T-cell (primary cell): Measurements from ENCODE around the gene TRIM45. TPM values are rescaled to one million over a fixed set of nuclear protein-coding genes. Genes with fewer than 3 reads are reported as not detected.

ENCODE experiments used
- ATAC-seq, 4 experiments: fragments of 200-7000 bp in 3 of 4; fragments of 150-1000 bp in 1 of 4; cut with Tn5 transposase; replicated peaks in 1 of 4; 1 replicate in 3 of 4; 2 replicates in 1 of 4; pipeline ENCODE4 v1.10.0; 2021; ENCODE audit warnings: moderate library complexity in 3 of 4, mild to moderate bottlenecking in 2 of 4, moderate number of reproducible peaks in 1 of 4
- CTCF ChIA-PET, 2 donors: fragments of 300-600 bp; sonication (Branson Sonifier 250); formaldehyde crosslinking; loops; one replicate each; lab custom pipeline; 2022; ENCODE audit warnings: antibody characterized with exemption in 2 of 2; lab: Charles Lee
- POLR2A ChIA-PET, 2 donors: fragments of 300-600 bp; sonication (Branson Sonifier 250); formaldehyde crosslinking; loops; one replicate each; lab custom pipeline; 2022; ENCODE audit warnings: antibody characterized with exemption in 2 of 2; lab: Charles Lee
- DNase-seq, 35 experiments: peaks; one replicate each; pipeline versions ENCODE4 v3.0.0 to v3.0.0-alpha.2; 2013 to 2023
- H3K27ac ChIP-seq: one replicate; pipeline ENCODE4 v1.5.1; 2013; ENCODE audit warnings: low read length
- H3K27me3 ChIP-seq, 2 experiments: replicated peaks in 1 of 2; 1 replicate in 1 of 2; 2 replicates in 1 of 2; pipeline versions ENCODE4 v1.6.1 to v1.7.0; 2013; ENCODE audit warnings: low read length in 1 of 2, mixed read lengths in 1 of 2; ENCODE audit not compliant: control insufficient read depth in 2 of 2, insufficient read depth in 2 of 2; ENCODE audit errors: extremely low read depth in 1 of 2
- H3K36me3 ChIP-seq, 2 donors: 1 replicate in 1 of 2; 2 replicates in 1 of 2; pipeline versions ENCODE4 v1.6.1 to v1.7.0; 2013; ENCODE audit warnings: low read length in 1 of 2; ENCODE audit not compliant: control insufficient read depth in 2 of 2, insufficient read depth in 1 of 2; ENCODE audit errors: extremely low read depth in 1 of 2
- H3K4me1 ChIP-seq, 2 experiments: 1 replicate in 1 of 2; 2 replicates in 1 of 2; pipeline versions ENCODE4 v1.6.1 to v1.7.0; 2013; ENCODE audit warnings: low read length in 2 of 2, mixed read lengths in 1 of 2; ENCODE audit not compliant: insufficient read depth in 2 of 2, control insufficient read depth in 1 of 2; ENCODE audit errors: extremely low read depth in 1 of 2
- H3K4me3 ChIP-seq, 2 donors: 1 replicate in 1 of 2; 2 replicates in 1 of 2; pipeline versions ENCODE4 v1.5.1 to v1.7.0; 2013; ENCODE audit warnings: mild to moderate bottlenecking in 2 of 2, low read length in 1 of 2, moderate library complexity in 1 of 2; ENCODE audit not compliant: control insufficient read depth in 1 of 2; ENCODE audit errors: extremely low read depth in 1 of 2
- H3K9me3 ChIP-seq: 2 replicates; pipeline ENCODE4 v1.7.0; 2013
- H3K27ac Mint-ChIP-seq, 2 donors: one replicate each; pipeline ENCODE4 v1.8.0; 2020 to 2021; ENCODE audit warnings: mild to moderate bottlenecking in 2 of 2, mixed read lengths in 2 of 2
- H3K27me3 Mint-ChIP-seq, 2 donors: one replicate each; pipeline ENCODE4 v1.8.0; 2021 to 2022; ENCODE audit warnings: mixed read lengths in 2 of 2
- H3K36me3 Mint-ChIP-seq: one replicate; pipeline ENCODE4 v1.8.0; 2021; ENCODE audit warnings: mixed read lengths
- H3K4me1 Mint-ChIP-seq, 3 donors: one replicate each; pipeline ENCODE4 v1.8.0; 2020 to 2022; ENCODE audit warnings: mixed read lengths in 3 of 3, mild to moderate bottlenecking in 1 of 3
- H3K4me3 Mint-ChIP-seq, 3 donors: one replicate each; pipeline ENCODE4 v1.8.0; 2020 to 2022; ENCODE audit warnings: mild to moderate bottlenecking in 3 of 3, mixed read lengths in 3 of 3, moderate library complexity in 3 of 3
- H3K9me3 Mint-ChIP-seq, 3 donors: one replicate each; pipeline ENCODE4 v1.8.0; 2020 to 2022; ENCODE audit warnings: mixed read lengths in 3 of 3
- WGBS: methylation state at CpG from one replicate; pipeline ENCODE4 v1.1.5; 2013; ENCODE audit warnings: missing lambda C conversion rate; ENCODE audit not compliant: insufficient coverage; 5-methylcytosine and 5-hydroxymethylcytosine counted together
- total RNA-seq, 35 experiments: library from RNA in 6 of 35; stranded (reverse) in 6 of 35; fragments of 120-200 nt in 1 of 35; gene quantifications; one replicate each; pipeline versions ENCODE4 v1.2.1 to v1.2.4 and lab custom pipeline; 2013 to 2026

The TRIM45 gene
- total RNA-seq, 5 donors from 2014 or later (not counting 1 experiment from before 2014, with no cell fraction given), result 0.23 to 0.65 (median 0.30) TPM

GRCh38 chr1:117093870-117094621 lies 27.5 kb downstream of the TRIM45 start:
- Mint-ChIP-seq H3K27me3 (no peaks in the 10 kb centered on the region), H3K36me3 (peaks cover 64% of the 10 kb centered on the region), H3K4me3 (no peak overlapping the region), H3K4me1 (peaks cover 0 to 11% (median 9%) of the 10 kb centered on the region in 3 donors), H3K27ac (peak overlapping the region in 1 of 2 donors; percentile 12), H3K9me3 (no peaks in the 10 kb centered on the region)
- ATAC-seq (peak; percentile 79 to 95 (median 86)), DNase-seq (peak in 19 of 35 experiments; percentile 2 to 43 (median 9))
- ChIA-PET CTCF (interaction anchor here (0.6 to 3.3 kb wide), 4 partner anchors 35 to 664 kb away, joined by 3 to 19 read pairs (median 4); no protein-coding TSS in a partner anchor), POLR2A (interaction anchor here in 1 of 2 donors (0.5 kb wide), 1 partner anchor 28 kb away, joined by 3 read pairs; no protein-coding TSS in a partner anchor)
- Histone ChIP-seq H3K27ac (no peak overlapping the region), H3K4me3 (no peak overlapping the region), H3K9me3 (no peaks in the 10 kb centered on the region), H3K36me3 (peaks cover 6 to 77% of the 10 kb centered on the region in 2 donors), H3K4me1 (no peaks in the 10 kb centered on the region), H3K27me3 (no peaks in the 10 kb centered on the region)
- WGBS, result 77% methylated on average over 6 of the region's 6 CpGs

DNA sequence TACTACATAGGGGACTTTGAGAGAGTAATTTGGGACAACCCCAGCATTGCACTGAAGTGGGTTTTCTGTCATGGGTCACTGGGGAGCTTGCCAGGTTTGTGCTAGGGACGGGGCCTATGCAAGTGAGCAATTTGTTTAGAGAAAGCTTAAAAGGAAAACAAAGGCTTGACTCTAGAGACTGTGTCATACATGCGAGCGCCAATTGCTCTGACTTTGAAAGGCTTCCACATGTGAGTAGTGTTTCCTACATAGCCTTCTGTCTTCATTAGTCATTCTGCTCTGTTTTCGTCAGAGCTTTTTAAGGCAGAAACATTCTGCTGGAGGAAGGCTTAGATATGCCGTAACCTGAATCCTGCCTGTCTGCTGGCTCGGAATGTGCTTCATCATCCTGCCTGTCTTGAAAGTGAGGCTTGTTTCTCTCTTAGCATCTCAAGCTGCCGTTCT lies 28.4 kb downstream of the TRIM45 start:
- H3K4me3 ChIP-seq, result no peak overlapping the region
- H3K27me3 ChIP-seq, result no peaks in the 10 kb centered on the region
- H3K4me1 ChIP-seq, result no peaks in the 10 kb centered on the region
- no peaks in the 10 kb centered on the region for H3K27me3 Mint-ChIP-seq
- H3K9me3 Mint-ChIP-seq, result no peaks in the 10 kb centered on the region
- H3K27ac Mint-ChIP-seq, result peak overlapping the region in 1 of 2 donors; percentile 11
- ChIA-PET CTCF (interaction anchor here (0.6 to 3.3 kb wide), 3 partner anchors 17 to 665 kb away, joined by 3 to 19 read pairs (median 5); no protein-coding TSS in a partner anchor), POLR2A (no interaction called here)
- H3K9me3 ChIP-seq, result no peaks in the 10 kb centered on the region
- peaks cover 0 to 11% (median 9%) of the 10 kb centered on the region in 3 donors for H3K4me1 Mint-ChIP-seq
- no peak for DNase-seq
- H3K36me3 Mint-ChIP-seq, result peaks cover 64% of the 10 kb centered on the region
- WGBS, result 89% methylated on average over 4 of the region's 7 CpGs
- H3K4me3 Mint-ChIP-seq, result no peak overlapping the region
- peaks cover 10 to 73% of the 10 kb centered on the region in 2 donors for H3K36me3 ChIP-seq
- H3K27ac ChIP-seq, result no peak overlapping the region
- no peak for ATAC-seq

- WGBS, result 100% methylated on average over 4 of the region's 5 CpGs
- H3K4me3 ChIP-seq, result no peak overlapping the region
- no peak overlapping the region for H3K27ac ChIP-seq
- Mint-ChIP-seq H3K27me3 (no peaks in the 10 kb centered on the region), H3K9me3 (no peaks in the 10 kb centered on the region), H3K4me1 (peaks cover 0 to 11% (median 9%) of the 10 kb centered on the region in 3 donors), H3K36me3 (peaks cover 62% of the 10 kb centered on the region), H3K27ac (no peak overlapping the region), H3K4me3 (no peak overlapping the region)
- no peaks in the 10 kb centered on the region for H3K9me3 ChIP-seq
- peaks cover 10 to 71% of the 10 kb centered on the region in 2 donors for H3K36me3 ChIP-seq
- no peaks in the 10 kb centered on the region for H3K4me1 ChIP-seq
- ATAC-seq (no peak), DNase-seq (no peak)
- ChIA-PET POLR2A (no interaction called here), CTCF (interaction anchor here in 1 of 2 donors (0.6 to 3.3 kb wide), 2 partner anchors 18 to 36 kb away, joined by 5 to 19 read pairs; no protein-coding TSS in a partner anchor)
- no peaks in the 10 kb centered on the region for H3K27me3 ChIP-seq
Observed at GRCh38 chr1:117092594-117092993, 29.0 kb downstream of the TRIM45 start.

DNA sequence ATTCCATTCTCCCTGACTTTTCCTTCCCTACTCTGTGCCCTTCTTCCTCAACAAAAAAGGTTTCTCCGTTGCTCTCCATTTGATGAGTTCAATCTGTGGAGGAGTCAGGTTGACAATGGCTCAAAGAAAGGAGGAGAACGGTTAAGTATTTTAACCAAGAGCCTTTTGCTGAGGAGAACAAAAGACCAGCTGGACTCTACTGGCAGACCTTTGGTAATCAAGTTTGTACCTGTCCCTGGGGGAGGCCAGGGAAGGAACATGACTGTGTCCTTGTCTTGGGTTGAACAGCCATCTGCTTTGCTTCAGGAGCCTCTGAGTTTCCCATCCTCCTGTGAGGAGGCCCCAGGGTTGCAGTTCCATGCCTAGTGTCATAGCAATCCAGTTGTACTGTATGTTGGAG lies 31.6 kb downstream of the TRIM45 start:
- Histone ChIP-seq H3K36me3 (peaks cover 10 to 51% of the 10 kb centered on the region in 2 donors), H3K4me3 (no peak overlapping the region), H3K4me1 (no peaks in the 10 kb centered on the region), H3K27me3 (no peaks in the 10 kb centered on the region), H3K27ac (no peak overlapping the region), H3K9me3 (no peaks in the 10 kb centered on the region)
- no peak for ATAC-seq
- no peak overlapping the region for H3K4me3 Mint-ChIP-seq
- H3K27me3 Mint-ChIP-seq, result no peaks in the 10 kb centered on the region
- ChIA-PET CTCF (interaction anchor here in 1 of 2 donors (0.6 to 0.7 kb wide), 2 partner anchors 9 to 326 kb away, joined by 3 to 5 read pairs; no protein-coding TSS in a partner anchor), POLR2A (interaction anchor here in 1 of 2 donors (0.7 kb wide), 1 partner anchor 597 kb away, joined by 4 read pairs; no protein-coding TSS in a partner anchor)
- WGBS, result 100% methylated on average over 1 of the region's 2 CpGs
- no peak overlapping the region for H3K27ac Mint-ChIP-seq
- no peaks in the 10 kb centered on the region for H3K9me3 Mint-ChIP-seq
- DNase-seq, result no peak
- peaks cover 56% of the 10 kb centered on the region for H3K36me3 Mint-ChIP-seq
- peaks cover 0 to 11% (median 9%) of the 10 kb centered on the region in 3 donors for H3K4me1 Mint-ChIP-seq

GRCh38 chr1:117087686-117088085 lies 33.9 kb downstream of the TRIM45 start:
- peaks cover 52% of the 10 kb centered on the region for H3K36me3 Mint-ChIP-seq

DNA sequence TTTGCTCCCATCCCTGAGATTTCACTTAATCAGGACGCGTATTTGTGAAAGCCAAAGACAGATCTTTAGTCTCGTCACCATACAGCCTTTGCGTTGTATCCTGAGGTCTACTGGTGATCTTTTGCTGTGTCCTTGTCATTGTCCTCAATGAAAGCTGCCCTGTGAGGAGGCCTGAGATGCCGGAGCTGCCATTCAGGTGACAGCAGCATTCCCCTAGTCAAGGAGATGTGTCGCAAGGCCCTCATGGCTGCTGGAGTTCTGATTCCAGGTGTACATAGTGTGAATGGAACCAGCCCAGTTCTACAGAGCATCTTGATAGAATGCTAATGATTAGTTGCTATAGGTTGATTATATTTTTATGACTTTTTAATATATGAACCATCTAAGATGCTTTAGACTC lies 37.3 kb downstream of the TRIM45 start:
- Mint-ChIP-seq H3K27me3 (no peaks in the 10 kb centered on the region), H3K4me3 (no peak overlapping the region), H3K36me3 (peaks cover 43% of the 10 kb centered on the region), H3K27ac (no peak overlapping the region), H3K9me3 (no peaks in the 10 kb centered on the region), H3K4me1 (no peaks in the 10 kb centered on the region)
- Histone ChIP-seq H3K27me3 (no peaks in the 10 kb centered on the region), H3K27ac (no peak overlapping the region), H3K9me3 (no peaks in the 10 kb centered on the region), H3K4me3 (no peak overlapping the region), H3K36me3 (peaks cover 6 to 45% of the 10 kb centered on the region in 2 donors), H3K4me1 (no peaks in the 10 kb centered on the region)
- WGBS, result 76% methylated on average over 5 of the region's 6 CpGs
- ChIA-PET POLR2A (no interaction called here), CTCF (no interaction called here)
- no peak for ATAC-seq
- DNase-seq, result no peak

More at GRCh38 chr1:117087686-117088085, 33.9 kb downstream of the TRIM45 start:
- POLR2A ChIA-PET, result no interaction called here
- ATAC-seq, result no peak
- H3K27me3 ChIP-seq, result no peaks in the 10 kb centered on the region
- H3K36me3 ChIP-seq, result peaks cover 9 to 45% of the 10 kb centered on the region in 2 donors
- H3K4me1 ChIP-seq, result no peaks in the 10 kb centered on the region
- Mint-ChIP-seq H3K27ac (no peak overlapping the region), H3K27me3 (no peaks in the 10 kb centered on the region), H3K4me1 (no peaks in the 10 kb centered on the region), H3K4me3 (no peak overlapping the region), H3K9me3 (no peaks in the 10 kb centered on the region)
- H3K4me3 ChIP-seq, result no peak overlapping the region
- no peaks in the 10 kb centered on the region for H3K9me3 ChIP-seq
- DNase-seq, result no peak
- CTCF ChIA-PET, result no interaction called here
- no peak overlapping the region for H3K27ac ChIP-seq
- WGBS, result 96% methylated on average over 3 of the region's 6 CpGs
